GM19372 (cell line): Measurements from ENCODE around the gene TMSB15C.
A peak's percentile ranks its signal among the peaks of the same experiment; 100 is the strongest.
"Not testable (repeated sequence)": the region's sequence is repeated elsewhere in the genome, so short reads cannot be mapped to it uniquely, and the experiment has no call there.

Experiments
- ATAC-seq: cut with Tn5 transposase; IDR thresholded peaks from one replicate; pipeline ENCODE4 v1.9.1; 2021; ENCODE audit warnings: mild to moderate bottlenecking, low read depth, moderate library complexity; ENCODE audit not compliant: unreplicated experiment

The TMSB15C gene

GRCh38 chrX:104075778-104076445 lies at the start of gene TMSB15C:
TSS of gene TMSB15C (minus strand) at chrX:104076236.
- peak; percentile 99 for ATAC-seq

- ATAC-seq = no peak
Measured at GRCh38 chrX:104122829-104123228, 46.8 kb upstream of the TMSB15C start.

DNA sequence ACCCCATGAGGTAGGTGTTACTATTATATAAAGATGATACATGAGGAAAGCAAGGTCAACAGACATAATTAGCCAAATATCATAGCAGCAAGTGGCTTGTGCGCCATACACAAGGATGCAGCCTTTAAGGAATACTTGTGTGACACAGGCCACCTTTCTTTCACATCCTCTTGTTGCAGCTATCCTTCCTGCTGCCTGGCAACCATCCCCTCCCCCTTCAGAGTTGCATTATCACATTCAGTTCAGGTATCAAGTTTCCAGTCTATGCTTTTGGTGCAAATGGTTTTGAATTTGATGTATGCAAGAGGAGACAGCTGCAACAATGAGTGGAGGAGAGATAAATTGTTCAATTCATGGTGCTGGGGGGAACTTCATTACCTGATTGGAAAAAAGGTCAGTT lies 42.7 kb upstream of the TMSB15C start:
- ATAC-seq = no peak

GRCh38 chrX:104117759-104118158 lies 41.7 kb upstream of the TMSB15C start:
- ATAC-seq = no peak

GRCh38 chrX:104113222-104113965 lies 37.4 kb upstream of the TMSB15C start:
- peak; percentile 43 for ATAC-seq

DNA sequence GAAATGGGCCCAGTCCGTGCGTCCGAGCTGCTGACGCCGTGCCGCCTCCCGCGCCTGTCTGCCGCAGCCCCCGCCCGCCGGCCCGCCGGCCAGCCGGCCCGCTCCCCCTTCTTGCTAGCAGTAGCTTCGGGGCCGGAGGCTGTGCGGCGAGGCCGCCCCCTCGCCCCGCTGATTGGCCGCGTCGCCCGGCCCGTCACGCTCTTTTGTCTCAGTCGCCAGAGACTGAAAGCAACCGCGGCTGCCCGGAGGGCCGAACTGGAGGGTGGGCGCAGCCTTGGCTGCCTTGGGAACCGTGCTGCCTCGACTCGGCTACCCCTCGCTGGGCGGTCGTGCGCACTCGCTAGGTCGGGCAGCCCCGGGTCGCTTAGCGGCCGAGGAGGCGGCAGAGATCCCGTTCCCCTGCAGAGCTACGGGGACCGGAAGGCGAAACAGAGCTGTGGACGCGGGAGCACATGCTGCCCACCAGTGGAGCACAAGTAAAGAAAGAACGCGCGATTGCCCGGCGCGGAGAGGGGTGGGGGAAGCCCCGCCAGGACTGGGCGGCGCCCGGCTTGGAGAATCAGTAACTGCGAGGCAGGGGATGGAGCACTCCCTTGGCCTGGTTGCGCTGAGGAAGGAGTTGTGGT lies 36.4 kb upstream of the TMSB15C start, which contains the start of gene ZCCHC18:
Gene ZCCHC18 (plus strand): TSS at position 198 of the 626 bp plus-strand sequence. CDS start 1,589 bp downstream, outside the sequence.
- peak; percentile 78 for ATAC-seq

DNA sequence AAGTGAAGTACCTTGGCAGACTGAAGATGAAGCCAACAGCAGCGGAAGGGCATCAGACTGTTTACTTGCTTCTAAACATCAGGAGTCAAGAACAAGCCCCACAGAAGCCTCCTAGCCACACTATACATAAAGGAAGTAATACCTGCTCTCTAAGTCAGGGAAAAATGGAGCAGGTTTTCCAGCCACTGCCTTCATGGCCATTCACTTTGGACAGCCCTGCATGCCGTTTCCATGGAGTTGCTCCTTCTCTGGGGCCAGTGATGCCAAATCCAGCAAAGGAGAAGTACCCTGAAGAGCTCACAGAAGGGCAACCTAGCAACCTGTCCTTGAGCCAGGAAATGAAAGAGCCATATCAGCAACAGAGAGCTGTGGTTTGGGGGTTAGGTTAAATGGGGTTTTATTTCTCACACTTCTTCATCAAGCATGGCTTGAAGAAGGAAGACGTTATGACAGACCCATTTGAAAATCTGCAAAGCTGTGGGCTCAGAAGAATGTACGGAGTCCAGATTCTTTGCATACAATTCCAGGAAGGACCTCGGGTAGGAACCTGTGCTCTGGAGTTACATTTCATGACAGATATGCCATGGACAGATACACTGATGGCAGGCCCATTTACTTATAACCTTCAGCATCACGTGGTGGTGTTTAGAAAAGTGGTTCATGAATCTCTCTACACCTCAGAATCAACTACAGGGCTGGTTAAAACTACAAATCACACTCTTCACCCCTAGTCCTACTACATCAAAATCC lies 34.6 kb upstream of the TMSB15C start:
- not testable (repeated sequence) for ATAC-seq

DNA sequence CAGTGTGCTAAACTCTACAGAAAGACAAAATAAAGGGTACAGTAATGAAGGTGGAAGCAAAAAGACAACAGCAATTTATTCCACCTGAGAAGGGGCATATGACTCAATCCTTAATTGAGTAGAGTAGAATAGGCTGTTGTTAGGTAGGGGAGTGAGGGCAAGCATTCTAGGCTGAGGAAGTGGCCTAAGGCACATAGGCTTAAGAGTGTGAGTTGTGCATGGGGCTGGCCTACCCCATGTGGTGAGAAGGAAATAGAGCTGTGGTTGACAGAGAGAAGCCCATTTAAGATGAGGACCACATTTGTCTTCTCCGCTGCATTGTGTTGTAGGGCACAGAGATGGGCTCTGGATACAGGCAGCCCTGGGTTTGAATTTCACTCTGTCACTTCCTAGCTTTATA lies 32.9 kb upstream of the TMSB15C start:
- ATAC-seq = no peak

DNA sequence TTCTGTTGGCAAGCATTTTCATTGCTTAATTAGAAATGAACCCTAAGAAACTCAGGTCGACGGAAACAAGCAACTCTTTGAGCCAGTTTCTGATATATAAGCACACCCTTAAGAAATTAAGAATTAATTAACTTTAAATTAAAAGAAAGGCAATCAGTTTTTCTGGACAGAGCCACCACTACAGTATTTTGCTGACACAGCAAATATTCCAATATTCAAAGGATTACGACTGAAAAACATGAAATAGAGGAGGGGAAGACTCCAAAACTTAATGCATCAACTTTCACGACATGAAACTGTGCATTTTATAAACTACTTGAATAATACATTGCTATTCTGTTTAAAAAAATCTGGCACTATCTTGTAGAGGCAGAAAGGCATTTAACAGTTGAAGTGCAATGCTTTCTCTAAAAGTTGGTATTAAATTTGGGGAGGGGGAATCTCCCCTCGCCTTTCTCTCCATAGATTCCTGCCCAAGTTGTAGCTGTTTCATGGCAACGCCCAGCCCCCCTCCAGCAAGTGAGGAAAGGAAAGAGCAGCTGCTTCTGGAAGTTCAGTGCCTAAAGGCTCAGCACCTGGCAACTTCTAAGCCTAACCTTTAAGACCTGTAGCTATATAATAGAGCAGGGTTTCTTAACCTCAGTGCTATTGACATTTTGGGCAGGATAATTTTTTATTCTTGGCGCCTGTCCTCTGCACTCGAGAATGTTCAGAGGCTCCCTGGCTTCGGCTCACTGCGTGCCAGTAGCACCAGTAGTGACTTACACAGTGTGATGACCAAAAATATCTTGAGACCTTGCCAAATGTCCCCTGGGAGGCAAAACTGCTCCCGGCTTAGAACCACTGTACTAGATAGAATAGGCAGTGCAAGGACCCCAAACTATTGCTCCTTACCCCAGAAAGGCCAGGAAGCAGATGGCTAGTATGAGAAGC lies 29.6 kb upstream of the TMSB15C start:
- no peak for ATAC-seq

DNA sequence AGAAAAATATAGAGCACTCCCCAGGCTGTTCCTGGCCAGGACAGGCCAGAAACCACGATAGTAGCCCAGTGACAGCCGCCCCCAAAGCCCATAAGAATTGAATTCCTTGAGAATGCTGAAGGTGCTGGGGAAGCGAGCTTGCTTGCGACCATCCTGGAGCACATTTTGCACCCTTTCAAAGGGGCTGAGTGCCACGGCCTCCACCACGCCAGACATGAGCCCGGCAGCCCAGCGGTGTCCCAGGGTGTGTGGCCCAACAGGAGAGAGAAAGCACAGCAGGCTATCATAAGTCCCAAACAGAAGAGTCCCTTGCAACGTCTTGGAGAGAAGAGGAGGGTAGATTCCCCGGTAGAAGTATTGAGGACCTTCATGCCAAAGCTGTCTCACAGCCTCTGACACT lies 28.6 kb upstream of the TMSB15C start:
- no peak for ATAC-seq

GRCh38 chrX:104098919-104099318 lies 22.9 kb upstream of the TMSB15C start:
- ATAC-seq = no peak

- ATAC-seq = no peak
Measured at GRCh38 chrX:104098151-104098808, 22.2 kb upstream of the TMSB15C start.

DNA sequence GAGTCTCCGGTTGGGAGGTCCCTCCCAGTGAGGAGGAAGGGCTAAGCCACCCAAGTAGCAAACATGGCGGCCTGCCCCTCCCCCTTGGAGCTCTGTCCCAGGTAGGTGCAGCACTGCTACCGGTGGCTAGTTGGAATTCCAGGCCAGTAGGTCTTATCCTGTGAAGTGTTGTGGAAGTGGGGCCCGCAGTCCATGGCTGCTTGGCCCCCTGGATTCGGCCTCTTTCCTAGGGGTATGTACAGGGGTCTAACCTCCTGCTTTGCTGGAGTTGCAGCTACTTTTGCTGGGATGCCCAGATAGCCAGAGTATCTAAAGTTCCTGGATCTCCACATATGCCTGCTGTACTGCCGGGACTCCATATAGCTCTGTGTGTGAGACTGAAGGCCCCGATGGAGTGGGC lies 9.9 kb upstream of the TMSB15C start:
- ATAC-seq = no peak

DNA sequence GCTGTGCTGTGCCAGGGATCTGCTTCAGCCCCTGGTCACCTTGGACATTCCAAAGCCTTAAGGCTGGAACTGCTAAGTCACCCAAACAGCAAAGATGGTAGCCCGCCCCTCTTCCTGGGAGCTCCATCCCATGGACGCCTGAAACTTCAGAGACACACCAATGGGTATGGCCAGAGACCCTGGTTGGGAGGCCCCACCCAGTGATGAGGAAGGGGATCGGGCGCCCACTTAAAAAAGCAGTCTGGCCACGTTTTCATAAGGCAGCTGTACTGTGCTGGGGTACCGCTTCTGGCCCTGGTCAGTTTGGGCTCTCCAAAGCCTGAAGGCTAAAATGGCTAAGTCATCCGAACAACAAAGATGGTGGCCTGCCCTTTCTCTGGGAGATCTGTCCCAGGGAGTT lies 9.4 kb upstream of the TMSB15C start:
- ATAC-seq = no peak

GRCh38 chrX:104084534-104085277 lies 8.7 kb upstream of the TMSB15C start:
- ATAC-seq = no peak

- no peak for ATAC-seq
Measured at GRCh38 chrX:104084063-104084462, 8.0 kb upstream of the TMSB15C start.

GRCh38 chrX:104077854-104078253 lies 1.8 kb upstream of the TMSB15C start:
- ATAC-seq = not testable (repeated sequence)

DNA sequence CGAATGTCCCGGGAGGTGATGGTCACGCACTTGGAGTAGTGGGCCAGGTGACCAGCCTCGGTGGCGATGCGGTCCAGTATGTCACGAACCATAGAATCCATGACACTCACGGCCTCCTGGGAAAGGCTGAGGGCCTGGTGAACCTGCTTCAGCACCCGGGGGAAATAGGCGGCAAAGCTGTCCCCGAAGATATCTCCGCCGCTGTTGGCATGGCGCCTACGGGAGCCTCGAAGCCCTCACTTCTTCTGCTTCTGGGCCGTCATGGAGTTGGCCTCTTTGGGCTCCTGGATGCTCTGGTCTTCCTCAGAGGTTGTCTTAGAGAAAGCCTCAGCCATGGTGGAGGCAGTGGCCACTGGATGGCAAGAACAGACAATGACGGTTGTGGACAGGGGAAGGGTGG lies 13.4 kb downstream of the TMSB15C start:
- ATAC-seq = not testable (repeated sequence)
